ENCODE results near the gene FOXN1. TPM values are rescaled to one million over a fixed set of nuclear protein-coding genes. Genes with fewer than 3 reads are reported as not detected.

FOXN1 gene
- polyA plus RNA-seq, 4 donors, result 0.16 TPM; not detected in 3

DNA sequence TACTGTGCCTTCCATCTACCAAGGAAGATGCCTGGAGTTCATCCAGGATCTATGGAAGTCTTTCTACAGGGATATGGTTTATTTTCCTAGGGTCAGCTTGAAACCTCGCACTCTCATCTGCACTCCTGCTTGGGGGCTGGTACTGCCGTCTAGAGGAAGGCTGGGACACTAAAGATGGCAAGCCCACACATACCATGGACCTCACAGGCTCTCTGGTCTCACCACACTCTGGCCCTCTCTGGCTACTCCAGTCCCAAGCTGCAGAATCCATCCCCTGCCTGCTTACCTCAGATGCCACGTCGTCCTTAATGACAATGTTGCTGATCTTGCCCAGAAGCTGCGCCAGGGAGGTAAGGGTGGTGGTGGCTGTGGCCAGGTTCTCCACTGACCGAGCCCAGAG lies 48.4 kb downstream of the FOXN1 start:
- no peak overlapping the region for H3K4me3 ChIP-seq (ENCODE audit: low read depth in 1 of 3, low read length in 3 of 3)
- H3K9me3 ChIP-seq (ENCODE audit: control insufficient read depth in 2 of 2, insufficient read depth in 1 of 2, low read depth in 1 of 2, low read length in 1 of 2), result no peaks in the 10 kb centered on the region
- FAIRE-seq, result no peak
- 82 to 93% (median 82%) methylated on average over 6 of the region's 6 CpGs for WGBS, 3 donors
- DNase-seq, result peak in 1 of 2 donors; percentile 13
- H3K27ac ChIP-seq (ENCODE audit: low read depth in 1 of 3, low read length in 2 of 3), result no peak overlapping the region
- peaks cover 0 to 56% (median 15%) of the 10 kb centered on the region in 3 donors for H3K36me3 ChIP-seq (ENCODE audit: control insufficient read depth in 3 of 3, insufficient read depth in 2 of 3, low read depth in 1 of 3, low read length in 3 of 3)
- H3K4me1 ChIP-seq (ENCODE audit: control insufficient read depth in 3 of 3, insufficient read depth in 2 of 3, low read depth in 1 of 3, low read length in 2 of 3), result peaks cover 0 to 39% (median 0%) of the 10 kb centered on the region in 3 donors
- no peaks in the 10 kb centered on the region for H3K27me3 ChIP-seq (ENCODE audit: control insufficient read depth in 3 of 3, insufficient read depth in 3 of 3, low read length in 3 of 3)

DNA sequence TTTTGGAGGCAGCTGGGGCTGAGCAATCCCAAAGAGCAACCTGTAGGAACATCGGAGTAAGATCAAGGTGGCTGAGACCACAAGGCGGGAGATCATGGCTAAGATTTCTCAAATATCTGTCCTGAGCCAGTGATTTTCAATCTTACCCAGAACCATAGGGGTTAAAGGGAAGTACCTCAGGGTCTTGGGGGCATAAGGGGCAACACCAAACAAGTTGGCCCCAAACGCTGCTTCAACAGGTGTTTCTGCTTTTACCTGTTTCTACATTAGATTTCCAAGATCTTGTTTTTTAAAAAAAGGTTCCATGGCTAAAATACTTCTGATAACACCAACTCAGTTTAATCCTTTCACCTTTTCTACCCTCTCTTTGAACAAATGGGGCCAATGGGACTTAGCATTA lies 48.9 kb downstream of the FOXN1 start:
- DNase-seq, result no peak
- H3K27me3 ChIP-seq (ENCODE audit: control insufficient read depth in 3 of 3, insufficient read depth in 3 of 3, low read length in 3 of 3), result no peaks in the 10 kb centered on the region
- peaks cover 3 to 57% (median 15%) of the 10 kb centered on the region in 3 donors for H3K36me3 ChIP-seq (ENCODE audit: control insufficient read depth in 3 of 3, insufficient read depth in 2 of 3, low read depth in 1 of 3, low read length in 3 of 3)
- H3K27ac ChIP-seq (ENCODE audit: low read depth in 1 of 3, low read length in 2 of 3), result no peak overlapping the region
- H3K4me3 ChIP-seq (ENCODE audit: low read depth in 1 of 3, low read length in 3 of 3), result no peak overlapping the region
- FAIRE-seq, result no peak
- H3K4me1 ChIP-seq (ENCODE audit: control insufficient read depth in 3 of 3, insufficient read depth in 2 of 3, low read depth in 1 of 3, low read length in 2 of 3), result peaks cover 0 to 35% (median 0%) of the 10 kb centered on the region in 3 donors
- WGBS, 3 donors, result 96 to 100% (median 99%) methylated on average over 3 of the region's 3 CpGs
- no peaks in the 10 kb centered on the region for H3K9me3 ChIP-seq (ENCODE audit: control insufficient read depth in 2 of 2, insufficient read depth in 1 of 2, low read depth in 1 of 2, low read length in 1 of 2)

DNA sequence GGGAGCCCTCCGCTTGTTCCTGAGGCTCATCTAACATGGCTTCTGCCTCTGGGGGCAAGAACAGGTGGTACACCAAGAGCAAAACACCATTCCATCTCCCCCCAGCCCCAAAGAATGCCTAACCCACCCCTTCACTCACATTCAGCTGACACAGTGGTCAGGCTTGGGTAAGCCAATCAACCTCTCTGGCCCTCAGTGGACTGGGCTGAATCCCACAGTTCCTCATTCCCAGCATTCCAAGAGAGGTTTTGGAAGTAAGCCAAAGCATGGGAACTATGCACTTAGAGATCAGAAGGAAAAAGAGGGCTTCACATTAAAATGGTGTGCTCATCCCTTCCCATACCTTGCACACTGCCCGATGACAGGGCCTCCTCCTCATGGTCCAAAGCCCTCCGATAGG lies 57.3 kb downstream of the FOXN1 start:
- H3K36me3 ChIP-seq (ENCODE audit: control insufficient read depth in 3 of 3, insufficient read depth in 2 of 3, low read depth in 1 of 3, low read length in 3 of 3), result peaks cover 9 to 52% (median 22%) of the 10 kb centered on the region in 3 donors
- H3K9me3 ChIP-seq (ENCODE audit: control insufficient read depth in 2 of 2, insufficient read depth in 1 of 2, low read depth in 1 of 2, low read length in 1 of 2), result no peaks in the 10 kb centered on the region
- FAIRE-seq (no peak), DNase-seq (no peak)
- 90 to 100% (median 92%) methylated on average over 3 of the region's 3 CpGs for WGBS, 3 donors
- H3K27me3 ChIP-seq (ENCODE audit: control insufficient read depth in 3 of 3, insufficient read depth in 3 of 3, low read length in 3 of 3), result no peaks in the 10 kb centered on the region
- H3K27ac ChIP-seq (ENCODE audit: low read depth in 1 of 3, low read length in 2 of 3), result no peak overlapping the region
- no peaks in the 10 kb centered on the region for H3K4me1 ChIP-seq (ENCODE audit: control insufficient read depth in 3 of 3, insufficient read depth in 2 of 3, low read depth in 1 of 3, low read length in 2 of 3)
- no peak overlapping the region for H3K4me3 ChIP-seq (ENCODE audit: low read depth in 1 of 3, low read length in 3 of 3)

DNA sequence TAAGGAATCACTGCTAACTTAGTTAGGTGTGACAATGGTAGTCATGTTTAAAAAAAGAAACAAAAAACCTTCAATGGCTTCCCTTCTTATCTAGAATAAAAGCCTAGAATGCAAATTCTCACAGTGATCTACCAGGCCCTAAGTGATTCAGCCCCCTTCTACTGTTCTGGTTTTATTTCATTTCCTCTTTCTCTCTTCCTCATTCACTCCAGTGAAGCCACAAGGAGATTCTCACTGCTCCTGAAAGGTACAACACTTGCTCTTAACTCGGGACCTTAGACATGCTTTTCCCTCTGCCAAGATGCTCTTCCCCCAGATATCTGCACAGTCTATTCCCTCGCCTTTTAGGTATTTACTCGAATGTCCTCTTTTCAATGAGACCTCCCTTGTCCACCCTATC lies 61.5 kb downstream of the FOXN1 start:
- Histone ChIP-seq H3K4me1 (ENCODE audit: control insufficient read depth in 3 of 3, insufficient read depth in 2 of 3, low read depth in 1 of 3, low read length in 2 of 3) (peaks cover 1 to 9% (median 4%) of the 10 kb centered on the region in 3 donors), H3K9me3 (ENCODE audit: control insufficient read depth in 2 of 2, insufficient read depth in 1 of 2, low read depth in 1 of 2, low read length in 1 of 2) (no peaks in the 10 kb centered on the region), H3K36me3 (ENCODE audit: control insufficient read depth in 3 of 3, insufficient read depth in 2 of 3, low read depth in 1 of 3, low read length in 3 of 3) (peaks cover 0 to 30% (median 13%) of the 10 kb centered on the region in 3 donors), H3K27ac (ENCODE audit: low read depth in 1 of 3, low read length in 2 of 3) (no peak overlapping the region), H3K4me3 (ENCODE audit: low read depth in 1 of 3, low read length in 3 of 3) (no peak overlapping the region), H3K27me3 (ENCODE audit: control insufficient read depth in 3 of 3, insufficient read depth in 3 of 3, low read length in 3 of 3) (no peaks in the 10 kb centered on the region)
- 78 to 85% (median 81%) methylated on average over 3 of the region's 3 CpGs for WGBS, 3 donors
- no peak for DNase-seq
- no peak for FAIRE-seq

DNA sequence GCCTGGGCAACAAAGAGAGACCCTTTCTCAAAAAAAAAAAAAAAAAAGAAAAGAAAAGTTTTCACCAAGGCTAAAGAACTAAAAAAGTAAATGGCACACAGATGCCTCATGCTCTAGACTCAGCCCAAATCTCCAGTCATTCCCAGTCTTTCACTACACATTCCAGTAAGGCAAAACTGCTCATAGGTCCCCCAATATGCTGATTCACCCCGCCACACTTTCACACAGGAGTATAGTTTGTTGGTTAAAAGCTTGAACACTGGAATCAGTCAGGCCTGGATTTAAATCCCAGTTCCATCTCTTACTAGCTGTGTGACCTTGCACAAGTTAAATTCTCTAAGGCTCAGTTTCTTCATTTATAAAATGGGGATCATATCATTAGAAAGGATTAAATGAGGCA lies 63.3 kb downstream of the FOXN1 start:
- no peak for FAIRE-seq
- no peaks in the 10 kb centered on the region for H3K27me3 ChIP-seq (ENCODE audit: control insufficient read depth in 3 of 3, insufficient read depth in 3 of 3, low read length in 3 of 3)

DNA sequence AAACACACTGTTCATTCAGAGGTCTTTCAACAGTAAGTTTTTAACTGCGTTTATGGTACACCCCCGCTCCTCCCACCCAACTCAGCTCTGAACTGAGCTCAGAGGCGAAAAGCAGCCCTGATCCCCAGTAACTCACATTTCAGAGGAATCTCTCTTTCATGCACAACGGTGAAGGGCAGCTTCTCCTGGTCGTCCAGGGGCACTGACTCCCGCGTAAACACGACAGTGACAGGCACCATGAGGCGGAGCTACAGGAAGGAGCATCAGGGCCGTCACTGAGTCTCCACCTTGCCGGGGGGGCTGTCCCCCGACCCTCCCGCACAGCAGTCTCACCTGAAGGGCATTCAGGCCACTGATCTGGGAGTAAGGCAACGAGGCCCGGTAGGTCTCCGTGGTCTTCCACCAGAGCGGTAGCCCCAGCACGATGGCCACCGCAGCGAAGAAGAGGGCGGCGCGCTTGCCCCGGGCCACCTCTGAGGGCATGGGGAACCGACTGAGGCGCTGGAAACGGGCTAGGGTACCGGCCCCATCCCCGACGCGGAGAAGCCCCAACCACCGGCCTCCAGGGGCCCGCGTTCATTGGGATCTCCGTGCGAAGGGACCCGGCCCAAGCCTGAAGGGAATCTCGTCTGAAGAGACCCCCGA lies 64.7 kb downstream of the FOXN1 start:
- FAIRE-seq, result no peak
- H3K27ac ChIP-seq (ENCODE audit: low read depth in 1 of 3, low read length in 2 of 3), result peak overlapping the region; percentile 57 to 76 (median 73)
- H3K4me1 ChIP-seq (ENCODE audit: control insufficient read depth in 3 of 3, insufficient read depth in 2 of 3, low read depth in 1 of 3, low read length in 2 of 3), result peaks cover 3 to 12% (median 4%) of the 10 kb centered on the region in 3 donors
- H3K27me3 ChIP-seq (ENCODE audit: control insufficient read depth in 3 of 3, insufficient read depth in 3 of 3, low read length in 3 of 3), result no peaks in the 10 kb centered on the region
- 1% methylated on average over 33 to 39 of the region's 39 CpGs for WGBS, 3 donors
- H3K9me3 ChIP-seq (ENCODE audit: control insufficient read depth in 2 of 2, insufficient read depth in 1 of 2, low read depth in 1 of 2, low read length in 1 of 2), result no peaks in the 10 kb centered on the region
- peak; percentile 43 to 60 for DNase-seq
- peaks cover 0 to 16% (median 6%) of the 10 kb centered on the region in 3 donors for H3K36me3 ChIP-seq (ENCODE audit: control insufficient read depth in 3 of 3, insufficient read depth in 2 of 3, low read depth in 1 of 3, low read length in 3 of 3)
- H3K4me3 ChIP-seq (ENCODE audit: low read depth in 1 of 3, low read length in 3 of 3), result peak overlapping the region; percentile 82 to 98 (median 84)

More for the DNA sequence above, 63.3 kb downstream of the FOXN1 start:
- H3K4me3 ChIP-seq (ENCODE audit: low read depth in 1 of 3, low read length in 3 of 3), result no peak overlapping the region
- peaks cover 3 to 12% (median 4%) of the 10 kb centered on the region in 3 donors for H3K4me1 ChIP-seq (ENCODE audit: control insufficient read depth in 3 of 3, insufficient read depth in 2 of 3, low read depth in 1 of 3, low read length in 2 of 3)
- H3K36me3 ChIP-seq (ENCODE audit: control insufficient read depth in 3 of 3, insufficient read depth in 2 of 3, low read depth in 1 of 3, low read length in 3 of 3), result peaks cover 0 to 21% (median 6%) of the 10 kb centered on the region in 3 donors
- no peak overlapping the region for H3K27ac ChIP-seq (ENCODE audit: low read depth in 1 of 3, low read length in 2 of 3)
- H3K9me3 ChIP-seq (ENCODE audit: control insufficient read depth in 2 of 2, insufficient read depth in 1 of 2, low read depth in 1 of 2, low read length in 1 of 2), result no peaks in the 10 kb centered on the region
- 96 to 98% (median 96%) methylated on average over 1 of the region's 1 CpG for WGBS, 3 donors
- no peak for DNase-seq

DNA sequence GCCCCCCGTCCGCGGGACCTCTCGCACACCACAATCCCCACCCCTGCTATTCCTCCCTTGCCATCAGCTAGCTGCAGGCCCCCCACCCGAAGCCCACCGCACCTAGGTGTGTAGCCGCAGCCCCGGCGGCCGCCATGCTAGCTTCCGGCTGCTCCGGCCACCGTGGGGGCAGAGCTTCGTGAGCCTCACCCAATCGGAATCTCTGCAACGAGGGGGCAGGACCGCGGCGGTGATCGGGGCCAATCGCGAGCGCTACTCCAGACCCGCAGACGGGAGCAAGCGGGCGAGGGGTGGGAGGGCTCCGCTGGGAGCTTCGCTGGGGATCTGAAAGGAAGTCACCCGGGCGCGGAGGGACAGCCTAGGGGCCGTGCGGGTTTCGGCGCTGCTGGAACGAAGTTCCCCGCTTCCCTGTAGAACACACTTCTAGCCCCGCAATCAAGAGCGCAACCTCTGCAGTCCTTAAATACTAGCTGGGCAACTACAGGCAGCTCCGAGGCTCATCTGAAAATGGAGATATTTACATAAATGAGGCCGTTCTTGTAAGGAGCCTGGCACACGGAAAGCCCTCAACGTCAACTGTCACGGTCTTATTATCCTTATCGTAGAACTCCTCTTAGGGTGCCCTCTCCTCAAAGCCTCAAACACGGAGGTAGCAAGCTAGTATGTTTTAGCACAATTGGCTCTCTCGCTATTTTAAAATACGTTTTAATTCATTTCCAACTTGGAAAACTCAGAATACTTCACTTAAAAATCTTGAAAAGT lies 65.4 kb downstream of the FOXN1 start, which contains the start of gene PIGS:
PIGS (minus strand) TSS at position 164 of the 762 bp plus-strand sequence; CDS start at position 136, 28 bp downstream.
- no peaks in the 10 kb centered on the region for H3K27me3 ChIP-seq (ENCODE audit: control insufficient read depth in 3 of 3, insufficient read depth in 3 of 3, low read length in 3 of 3)
- peak within 1 kb of the TSS; percentile 82 to 98 (median 84) for H3K4me3 ChIP-seq (ENCODE audit: low read depth in 1 of 3, low read length in 3 of 3)
- H3K4me1 ChIP-seq (ENCODE audit: control insufficient read depth in 3 of 3, insufficient read depth in 2 of 3, low read depth in 1 of 3, low read length in 2 of 3), result peaks cover 3 to 12% (median 4%) of the 10 kb centered on the region in 3 donors
- peaks cover 0 to 15% (median 6%) of the 10 kb centered on the region in 3 donors for H3K36me3 ChIP-seq (ENCODE audit: control insufficient read depth in 3 of 3, insufficient read depth in 2 of 3, low read depth in 1 of 3, low read length in 3 of 3)
- 0 to 1% (median 1%) methylated on average over 49 of the region's 49 CpGs for WGBS, 3 donors
- FAIRE-seq (no peak), DNase-seq (peak; percentile 94 to 96)
- no peaks in the 10 kb centered on the region for H3K9me3 ChIP-seq (ENCODE audit: control insufficient read depth in 2 of 2, insufficient read depth in 1 of 2, low read depth in 1 of 2, low read length in 1 of 2)
- H3K27ac ChIP-seq (ENCODE audit: low read depth in 1 of 3, low read length in 2 of 3), result peak within 1 kb of the TSS; percentile 57 to 86 (median 76)

DNA sequence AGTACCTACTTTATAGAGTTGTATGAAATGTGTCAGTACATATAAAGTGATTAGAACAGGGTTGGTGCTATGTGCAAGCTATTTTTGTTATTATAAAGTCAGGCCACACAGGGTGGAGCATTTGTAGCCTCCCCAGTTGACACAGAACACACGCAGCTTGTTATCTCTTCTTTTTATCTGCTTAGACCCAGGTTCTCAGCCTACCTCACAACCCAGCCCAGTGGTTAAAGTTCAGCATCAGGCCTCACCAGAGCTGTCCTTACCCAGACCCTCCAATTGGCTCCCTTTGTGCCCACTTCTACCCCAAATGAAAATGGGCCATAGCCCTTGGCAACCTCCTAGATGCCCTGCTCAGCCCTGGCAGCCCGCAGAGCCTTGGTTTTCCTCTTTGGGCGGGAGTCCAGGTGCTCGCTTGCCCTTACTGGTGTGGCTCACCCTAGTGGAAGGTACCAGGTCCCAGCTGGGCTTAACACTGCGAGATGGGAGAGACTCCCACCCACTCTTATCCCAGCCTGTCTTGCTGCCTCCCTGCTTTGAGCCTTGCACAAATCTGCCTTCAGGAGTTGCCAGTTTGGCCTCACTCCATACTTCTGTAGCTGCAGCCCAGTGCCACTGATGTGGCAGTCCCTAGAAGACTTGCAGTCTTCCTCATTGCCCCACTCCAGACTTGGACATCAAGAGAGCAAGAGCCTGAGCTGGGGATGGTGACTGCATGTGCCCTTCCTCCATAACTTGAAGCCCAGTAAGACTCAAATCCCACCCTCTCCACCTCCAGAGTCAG lies 66.3 kb downstream of the FOXN1 start:
- Histone ChIP-seq H3K4me1 (ENCODE audit: control insufficient read depth in 3 of 3, insufficient read depth in 2 of 3, low read depth in 1 of 3, low read length in 2 of 3) (peaks cover 3 to 16% (median 4%) of the 10 kb centered on the region in 3 donors), H3K27ac (ENCODE audit: low read depth in 1 of 3, low read length in 2 of 3) (peak overlapping the region in 1 of 3 donors; percentile 72), H3K36me3 (ENCODE audit: control insufficient read depth in 3 of 3, insufficient read depth in 2 of 3, low read depth in 1 of 3, low read length in 3 of 3) (peaks cover 0 to 15% (median 0%) of the 10 kb centered on the region in 3 donors), H3K27me3 (ENCODE audit: control insufficient read depth in 3 of 3, insufficient read depth in 3 of 3, low read length in 3 of 3) (no peaks in the 10 kb centered on the region), H3K4me3 (ENCODE audit: low read depth in 1 of 3, low read length in 3 of 3) (peak overlapping the region in 1 of 3 donors; percentile 82), H3K9me3 (ENCODE audit: control insufficient read depth in 2 of 2, insufficient read depth in 1 of 2, low read depth in 1 of 2, low read length in 1 of 2) (no peaks in the 10 kb centered on the region)
- 28 to 69% (median 49%) methylated on average over 5 of the region's 5 CpGs for WGBS, 3 donors
- DNase-seq (peak; percentile 42 to 76), FAIRE-seq (no peak)

All from small intestine (tissue), 7 donors.